ENCODE data around the gene GALNT2.

DNA sequence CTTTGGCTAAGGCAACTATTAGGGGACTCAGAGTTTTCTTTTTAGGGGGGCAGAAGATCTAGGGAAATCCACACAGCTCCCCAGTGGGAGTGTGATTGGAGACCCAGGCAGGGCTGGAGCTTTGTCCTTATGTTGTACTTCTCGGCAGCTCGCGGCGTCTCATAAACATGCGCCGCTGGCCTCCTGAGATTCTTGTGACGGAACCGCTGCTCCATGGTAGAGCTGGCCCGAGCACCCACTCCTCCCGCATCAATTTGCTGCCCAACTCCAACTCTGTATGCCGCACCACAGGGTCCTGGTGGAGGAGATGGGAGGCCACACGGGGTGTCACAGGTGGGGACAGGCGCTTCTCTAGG is 143.9 kb downstream of the GALNT2 start:
- no peak for TF ChIP-seq POLR2AphosphoS5 (IDR thresholded peaks at IDR 0.05; ENCODE audit: low read depth)
- no peak for TF ChIP-seq EZH2 (IDR thresholded peaks at IDR 0.05; ENCODE audit: low read depth, unreplicated experiment)
- TF ChIP-seq, protein P1, sequence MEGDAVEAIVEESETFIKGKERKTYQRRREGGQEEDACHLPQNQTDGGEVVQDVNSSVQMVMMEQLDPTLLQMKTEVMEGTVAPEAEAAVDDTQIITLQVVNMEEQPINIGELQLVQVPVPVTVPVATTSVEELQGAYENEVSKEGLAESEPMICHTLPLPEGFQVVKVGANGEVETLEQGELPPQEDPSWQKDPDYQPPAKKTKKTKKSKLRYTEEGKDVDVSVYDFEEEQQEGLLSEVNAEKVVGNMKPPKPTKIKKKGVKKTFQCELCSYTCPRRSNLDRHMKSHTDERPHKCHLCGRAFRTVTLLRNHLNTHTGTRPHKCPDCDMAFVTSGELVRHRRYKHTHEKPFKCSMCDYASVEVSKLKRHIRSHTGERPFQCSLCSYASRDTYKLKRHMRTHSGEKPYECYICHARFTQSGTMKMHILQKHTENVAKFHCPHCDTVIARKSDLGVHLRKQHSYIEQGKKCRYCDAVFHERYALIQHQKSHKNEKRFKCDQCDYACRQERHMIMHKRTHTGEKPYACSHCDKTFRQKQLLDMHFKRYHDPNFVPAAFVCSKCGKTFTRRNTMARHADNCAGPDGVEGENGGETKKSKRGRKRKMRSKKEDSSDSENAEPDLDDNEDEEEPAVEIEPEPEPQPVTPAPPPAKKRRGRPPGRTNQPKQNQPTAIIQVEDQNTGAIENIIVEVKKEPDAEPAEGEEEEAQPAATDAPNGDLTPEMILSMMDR (conservative IDR thresholded peaks at IDR 0.05; ENCODE audit: low read depth in 2 of 2) = no peak
- TF ChIP-seq CREB1 (CRISPR knock-in tag; IDR thresholded peaks at IDR 0.05; ENCODE audit: low read depth) = no peak
- TF ChIP-seq EZH2phosphoT487 (IDR thresholded peaks at IDR 0.05; ENCODE audit: unreplicated experiment) = no peak

Data from GM23338 (cell line).